C4-2B (cell line): ENCODE measurements around the gene TBC1D22B.
"Not testable (repeated sequence)": the region's sequence is repeated elsewhere in the genome, so short reads cannot be mapped to it uniquely, and the experiment has no call there.

Source experiments
- H3K27ac ChIP-seq: fragments of 450-650 bp; 2 replicates; pipeline ENCODE4 v1.5.1; 2017
- CTCF ChIP-seq: fragments of 450-650 bp; conservative IDR thresholded peaks from 2 replicates; pipeline ENCODE4 v1.5.1; 2017; ENCODE audit warnings: mild to moderate bottlenecking
- ZFX ChIP-seq: fragments of 450-650 bp; IDR thresholded peaks from 2 replicates; pipeline ENCODE4 v1.6.1; 2017

TBC1D22B gene

GRCh38 chr6:37340639-37340943, 83.0 kb downstream of the TBC1D22B start:
- TF ChIP-seq CTCF, result no peak
- no peak for TF ChIP-seq ZFX
- no peak overlapping the region for H3K27ac ChIP-seq

DNA sequence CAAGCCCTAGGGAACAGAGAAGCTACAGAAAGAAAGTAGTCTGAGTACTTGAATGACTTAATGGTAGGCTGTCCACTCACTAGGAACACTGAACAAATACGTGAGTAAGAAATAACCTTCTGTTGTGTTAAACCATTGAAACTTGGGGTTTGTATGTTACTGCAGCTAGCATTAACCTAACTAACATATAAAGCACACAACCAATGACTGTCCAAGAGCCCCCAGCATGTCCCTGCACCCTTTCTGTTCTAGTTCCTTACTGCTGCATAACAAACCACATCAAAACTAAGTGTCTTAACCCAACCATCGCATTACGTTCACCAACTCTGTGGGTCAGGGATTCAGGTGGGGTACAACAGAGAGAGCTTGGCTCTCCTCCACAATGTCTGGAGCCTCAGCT, 85.7 kb downstream of the TBC1D22B start:
- no peak overlapping the region for H3K27ac ChIP-seq
- TF ChIP-seq CTCF (no peak), ZFX (no peak)

GRCh38 chr6:37344308-37344707, 86.7 kb downstream of the TBC1D22B start:
- H3K27ac ChIP-seq, result no peak overlapping the region
- TF ChIP-seq ZFX (no peak), CTCF (no peak)

- not testable (repeated sequence) for H3K27ac ChIP-seq
These were observed 88.2 kb downstream of the TBC1D22B start for GRCh38 chr6:37345804-37346203.

DNA sequence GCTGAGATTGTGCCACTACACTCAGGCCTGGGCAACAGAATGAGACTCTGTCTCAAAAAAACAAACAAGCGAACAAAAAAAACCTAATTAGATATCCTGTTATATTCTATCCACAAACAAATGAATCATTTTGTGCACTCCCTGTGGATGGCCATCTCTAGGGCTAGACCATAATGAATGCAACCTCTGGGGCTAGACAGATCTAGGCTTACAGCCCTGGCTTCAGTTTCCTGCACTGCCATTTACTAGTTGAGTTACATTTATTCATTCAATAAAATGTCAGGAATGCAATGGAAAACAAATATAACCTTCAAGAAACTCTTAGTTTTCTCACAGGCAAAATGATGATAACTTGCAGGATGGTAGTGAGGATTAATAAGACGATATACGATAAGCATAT, 89.6 kb downstream of the TBC1D22B start:
- TF ChIP-seq ZFX (no peak), CTCF (no peak)
- H3K27ac ChIP-seq, result no peak overlapping the region

DNA sequence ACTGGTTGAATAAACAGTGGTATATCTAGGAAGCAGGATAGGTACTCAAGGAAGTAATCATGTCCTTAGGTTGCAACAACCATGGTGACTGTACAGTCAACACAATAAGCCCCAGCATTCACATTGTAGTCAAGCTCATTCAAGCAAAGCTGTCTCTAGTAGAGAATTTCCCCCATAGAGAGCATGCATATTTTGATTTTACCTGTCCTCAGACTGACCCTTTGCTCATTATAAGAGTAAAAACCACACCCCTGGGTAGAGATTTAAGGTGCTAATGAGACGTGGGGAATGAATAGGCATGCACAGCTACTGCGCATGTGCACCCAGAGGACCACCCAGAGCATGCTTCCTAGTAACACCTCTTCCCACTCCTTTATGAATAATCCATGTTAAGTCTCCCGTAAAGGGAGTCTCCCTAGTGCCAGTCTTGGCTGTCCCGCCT, 90.1 kb downstream of the TBC1D22B start:
- no peak overlapping the region for H3K27ac ChIP-seq

DNA sequence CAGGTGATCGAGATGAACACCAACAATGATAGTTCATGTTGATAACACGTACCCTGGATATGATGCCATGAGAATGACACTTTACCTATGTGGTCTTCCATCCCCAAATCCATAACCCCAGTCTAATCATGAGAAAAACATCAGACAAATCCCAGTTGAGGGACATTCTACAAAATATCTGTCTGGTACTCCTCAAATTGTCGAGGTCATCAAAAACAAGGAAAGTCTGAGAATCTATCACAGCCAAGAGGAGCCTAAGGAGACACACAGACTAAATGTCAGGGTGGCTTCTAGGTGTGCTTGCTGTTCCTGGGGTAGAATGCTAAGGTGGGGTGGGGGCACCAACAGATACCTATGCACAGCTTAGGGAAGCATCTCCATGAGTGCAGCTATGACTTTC, 93.5 kb downstream of the TBC1D22B start:
- no peak overlapping the region for H3K27ac ChIP-seq
- TF ChIP-seq ZFX (no peak), CTCF (no peak)

More for the DNA sequence above, 90.1 kb downstream of the TBC1D22B start:
- TF ChIP-seq CTCF (no peak), ZFX (no peak)

GRCh38 chr6:37352384-37352783, 94.8 kb downstream of the TBC1D22B start:
- no peak overlapping the region for H3K27ac ChIP-seq
- no peak for TF ChIP-seq ZFX
- TF ChIP-seq CTCF, result no peak
